GM19328 (cell line): Measurements from ENCODE around the gene EIF4G2.

Experiments
- ATAC-seq: cut with Tn5 transposase; IDR thresholded peaks from one replicate; pipeline ENCODE4 v1.9.1; 2021; ENCODE audit warnings: mild to moderate bottlenecking, moderate library complexity; ENCODE audit not compliant: unreplicated experiment

Gene EIF4G2

GRCh38 chr11:10809373-10810160 lies 841 bp upstream of the EIF4G2 start:
- peak; percentile 13 for ATAC-seq

- no peak for ATAC-seq
Measured at GRCh38 chr11:10808235-10808552, 532 bp downstream of the EIF4G2 start.

GRCh38 chr11:10807493-10808234 lies 1.1 kb downstream of the EIF4G2 start:
- no peak for ATAC-seq

- no peak for ATAC-seq
Measured at GRCh38 chr11:10806206-10806605, 2.5 kb downstream of the EIF4G2 start.

- no peak for ATAC-seq
Measured at GRCh38 chr11:10805741-10806140, 3.0 kb downstream of the EIF4G2 start.

GRCh38 chr11:10803676-10804075 lies 5.0 kb downstream of the EIF4G2 start:
- ATAC-seq, result no peak

- no peak for ATAC-seq
Measured at GRCh38 chr11:10800292-10800691, 8.4 kb downstream of the EIF4G2 start.

GRCh38 chr11:10798330-10798928 lies 10.3 kb downstream of the EIF4G2 start:
- ATAC-seq, result no peak

- no peak for ATAC-seq
Measured at GRCh38 chr11:10797531-10797930, 11.2 kb downstream of the EIF4G2 start.

- no peak for ATAC-seq
Measured at GRCh38 chr11:10797001-10797400, 11.7 kb downstream of the EIF4G2 start.

- no peak for ATAC-seq
Measured at GRCh38 chr11:10796191-10796590, 12.5 kb downstream of the EIF4G2 start.

GRCh38 chr11:10793470-10794255 lies 15.1 kb downstream of the EIF4G2 start:
- no peak for ATAC-seq

- ATAC-seq, result peak; percentile 70
Measured at GRCh38 chr11:10792385-10793068, 16.2 kb downstream of the EIF4G2 start.

- no peak for ATAC-seq
Measured at GRCh38 chr11:10786451-10786850, 22.3 kb downstream of the EIF4G2 start.

- no peak for ATAC-seq
Measured at GRCh38 chr11:10785146-10785474, 23.6 kb downstream of the EIF4G2 start.

- ATAC-seq, result no peak
Measured at GRCh38 chr11:10784232-10785145, 24.2 kb downstream of the EIF4G2 start.

- no peak for ATAC-seq
Measured at GRCh38 chr11:10780040-10780439, 28.7 kb downstream of the EIF4G2 start.

- ATAC-seq, result no peak
Measured at GRCh38 chr11:10779086-10779485, 29.6 kb downstream of the EIF4G2 start.

GRCh38 chr11:10778217-10778970 lies 30.3 kb downstream of the EIF4G2 start:
- ATAC-seq, result no peak
